Stimulated activated CD4-positive, alpha-beta T cell treated with anti-CD3 and anti-CD28 coated beads, Interleukin-1b, Interleukin-23, amount 100 ng/mL, for 4 hours (primary cell): Measurements from ENCODE around the gene SLC38A8.
A peak's percentile ranks its signal among the peaks of the same experiment; 100 is the strongest.

Source experiments
- DNase-seq, 2 donors: peaks; one replicate each; pipeline ENCODE4 v3.0.0-alpha.2; 2020; ENCODE audit warnings: low read depth in 2 of 2

SLC38A8 gene

GRCh38 chr16:84068783-84069462, 26.3 kb upstream of the SLC38A8 start:
- DNase-seq = no peak

GRCh38 chr16:84068041-84068440, 25.4 kb upstream of the SLC38A8 start:
- no peak for DNase-seq

- DNase-seq = no peak
These were observed 25.0 kb upstream of the SLC38A8 start for GRCh38 chr16:84067640-84068039.

- DNase-seq = no peak
These were observed 23.0 kb upstream of the SLC38A8 start for GRCh38 chr16:84065536-84066132.

- no peak for DNase-seq
These were observed 21.4 kb upstream of the SLC38A8 start for GRCh38 chr16:84063980-84064379.

- DNase-seq = peak; percentile 43 to 64
These were observed 20.4 kb upstream of the SLC38A8 start for GRCh38 chr16:84062734-84063640.

GRCh38 chr16:84061236-84061819, 18.7 kb upstream of the SLC38A8 start:
- DNase-seq = no peak

GRCh38 chr16:84059946-84060901, 17.6 kb upstream of the SLC38A8 start:
- DNase-seq = no peak

- DNase-seq = no peak
These were observed 16.5 kb upstream of the SLC38A8 start for GRCh38 chr16:84059111-84059510.

- no peak for DNase-seq
These were observed 16.1 kb upstream of the SLC38A8 start for GRCh38 chr16:84058664-84059063.

GRCh38 chr16:84058211-84058610, 15.6 kb upstream of the SLC38A8 start:
- DNase-seq = no peak

- DNase-seq = no peak
These were observed 14.3 kb upstream of the SLC38A8 start for GRCh38 chr16:84056933-84057332.

- no peak for DNase-seq
These were observed 13.4 kb upstream of the SLC38A8 start for GRCh38 chr16:84055801-84056634.

GRCh38 chr16:84055366-84055765, 12.8 kb upstream of the SLC38A8 start:
- no peak for DNase-seq

- no peak for DNase-seq
These were observed 12.3 kb upstream of the SLC38A8 start for GRCh38 chr16:84054916-84055315.

- DNase-seq = no peak
These were observed 11.7 kb upstream of the SLC38A8 start for GRCh38 chr16:84054271-84054670.

GRCh38 chr16:84053237-84053636, 10.6 kb upstream of the SLC38A8 start:
- DNase-seq = no peak

- no peak for DNase-seq
These were observed 9.6 kb upstream of the SLC38A8 start for GRCh38 chr16:84052071-84052622.

- DNase-seq = no peak
These were observed 7.7 kb upstream of the SLC38A8 start for GRCh38 chr16:84050316-84050715.
